Effector memory CD8-positive, alpha-beta T cell (primary cell): Measurements from ENCODE around the gene PIGL.

Experiments used
- ATAC-seq: fragments of 150-1000 bp; cut with Tn5 transposase; replicated peaks from 2 replicates; pipeline ENCODE4 v1.10.0; 2021; ENCODE audit warnings: mild to moderate bottlenecking, moderate library complexity
- DNase-seq, 3 experiments: peaks; one replicate each; pipeline ENCODE4 v3.0.0; 2021
- H3K27ac Mint-ChIP-seq, 2 donors: one replicate each; pipeline ENCODE4 v1.8.0; 2022; ENCODE audit warnings: mild to moderate bottlenecking in 2 of 2, mixed read lengths in 2 of 2, moderate library complexity in 2 of 2
- H3K27me3 Mint-ChIP-seq, 2 donors: one replicate each; pipeline ENCODE4 v1.8.0; 2022; ENCODE audit warnings: mixed read lengths in 2 of 2
- H3K36me3 Mint-ChIP-seq: one replicate; pipeline ENCODE4 v1.8.0; 2022; ENCODE audit warnings: mild to moderate bottlenecking, moderate library complexity, mixed read lengths; ENCODE audit not compliant: insufficient read depth
- H3K4me1 Mint-ChIP-seq, 2 donors: one replicate each; pipeline ENCODE4 v1.8.0; 2022; ENCODE audit warnings: low read depth in 2 of 2, mixed read lengths in 2 of 2
- H3K4me3 Mint-ChIP-seq, 2 donors: one replicate each; pipeline ENCODE4 v1.8.0; 2022; ENCODE audit warnings: mild to moderate bottlenecking in 2 of 2, mixed read lengths in 2 of 2, moderate library complexity in 2 of 2
- H3K9me3 Mint-ChIP-seq, 2 donors: one replicate each; pipeline ENCODE4 v1.8.0; 2022; ENCODE audit warnings: mixed read lengths in 2 of 2

The PIGL gene

GRCh38 chr17:16267174-16267573 lies 50.2 kb downstream of the PIGL start:
- no peaks in the 10 kb centered on the region for H3K27me3 Mint-ChIP-seq
- peaks cover 15 to 18% of the 10 kb centered on the region in 2 donors for H3K4me1 Mint-ChIP-seq
- no peak for DNase-seq
- H3K9me3 Mint-ChIP-seq = no peaks in the 10 kb centered on the region
- H3K36me3 Mint-ChIP-seq = peaks cover 4% of the 10 kb centered on the region
- ATAC-seq = no peak
- H3K4me3 Mint-ChIP-seq = peak overlapping the region; percentile 57 to 74
- H3K27ac Mint-ChIP-seq = peak overlapping the region; percentile 83 to 93

- H3K9me3 Mint-ChIP-seq = no peaks in the 10 kb centered on the region
- ATAC-seq = no peak
- peak overlapping the region; percentile 83 to 93 for H3K27ac Mint-ChIP-seq
Observed at GRCh38 chr17:16269658-16270057, 52.6 kb downstream of the PIGL start.

GRCh38 chr17:16272111-16272840 lies 55.3 kb downstream of the PIGL start:
- peak overlapping the region in 1 of 2 donors; percentile 44 for H3K27ac Mint-ChIP-seq
- H3K36me3 Mint-ChIP-seq = peaks cover 4% of the 10 kb centered on the region
- no peaks in the 10 kb centered on the region for H3K27me3 Mint-ChIP-seq
- H3K9me3 Mint-ChIP-seq = no peaks in the 10 kb centered on the region
- H3K4me1 Mint-ChIP-seq = peaks cover 11 to 18% of the 10 kb centered on the region in 2 donors
- ATAC-seq = no peak
- no peak overlapping the region for H3K4me3 Mint-ChIP-seq
- no peak for DNase-seq

More at GRCh38 chr17:16269658-16270057, 52.6 kb downstream of the PIGL start:
- no peak for DNase-seq
- H3K4me3 Mint-ChIP-seq = peak overlapping the region in 1 of 2 donors; percentile 31
- no peaks in the 10 kb centered on the region for H3K27me3 Mint-ChIP-seq
- peaks cover 15 to 24% of the 10 kb centered on the region in 2 donors for H3K4me1 Mint-ChIP-seq
- peaks cover 4% of the 10 kb centered on the region for H3K36me3 Mint-ChIP-seq

DNA sequence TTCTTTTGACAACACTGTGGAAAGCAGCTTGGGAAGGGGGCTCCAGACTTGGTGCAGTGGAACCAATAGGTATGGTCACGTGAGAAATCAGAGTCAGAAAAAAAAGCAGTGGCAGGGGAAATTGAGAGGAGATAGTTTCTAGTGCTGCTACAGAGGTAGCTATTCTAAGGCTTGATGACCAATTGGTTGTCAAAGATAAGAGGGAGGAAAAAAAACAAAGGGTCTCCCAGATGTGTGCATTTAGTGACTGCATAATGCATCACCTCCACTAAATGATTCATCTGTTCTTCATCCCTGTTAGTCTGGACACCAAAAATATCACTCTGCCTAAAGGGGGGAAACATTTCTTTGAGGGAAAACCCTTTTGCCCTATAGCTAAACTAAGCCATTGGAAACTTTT lies 56.5 kb downstream of the PIGL start:
- peaks cover 0 to 6% of the 10 kb centered on the region in 2 donors for H3K4me1 Mint-ChIP-seq
- ATAC-seq (no peak), DNase-seq (no peak)
- peaks cover 3% of the 10 kb centered on the region for H3K36me3 Mint-ChIP-seq
- no peak overlapping the region for H3K4me3 Mint-ChIP-seq
- no peaks in the 10 kb centered on the region for H3K27me3 Mint-ChIP-seq
- H3K9me3 Mint-ChIP-seq = no peaks in the 10 kb centered on the region
- H3K27ac Mint-ChIP-seq = no peak overlapping the region

DNA sequence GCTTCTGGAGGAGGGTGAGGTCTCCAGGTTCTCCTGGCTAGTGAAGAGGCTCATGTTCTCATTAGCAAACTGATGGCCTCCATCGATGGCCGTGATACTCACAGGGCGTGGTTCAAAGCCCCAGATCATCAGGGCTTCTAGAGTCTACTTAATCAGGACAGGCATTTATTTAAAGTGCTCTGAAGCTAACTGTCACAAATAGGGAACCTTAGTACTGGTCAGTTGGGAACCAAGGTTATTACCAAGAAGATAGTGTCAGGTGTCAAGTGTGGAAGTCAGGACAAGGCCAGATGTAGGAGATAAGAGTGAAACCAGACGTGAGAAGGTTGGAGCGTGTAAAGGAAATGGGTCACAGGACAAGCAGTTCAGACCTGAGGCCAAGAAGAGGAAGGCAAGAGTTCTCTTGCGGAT lies 56.9 kb downstream of the PIGL start:
- H3K36me3 Mint-ChIP-seq = peaks cover 4% of the 10 kb centered on the region
- no peak for ATAC-seq
- H3K4me1 Mint-ChIP-seq = peaks cover 0 to 6% of the 10 kb centered on the region in 2 donors
- no peaks in the 10 kb centered on the region for H3K27me3 Mint-ChIP-seq
- DNase-seq = no peak
- no peak overlapping the region for H3K4me3 Mint-ChIP-seq
- H3K9me3 Mint-ChIP-seq = no peaks in the 10 kb centered on the region
- H3K27ac Mint-ChIP-seq = no peak overlapping the region

- Mint-ChIP-seq H3K27me3 (no peaks in the 10 kb centered on the region), H3K36me3 (peaks cover 4% of the 10 kb centered on the region), H3K27ac (no peak overlapping the region), H3K9me3 (no peaks in the 10 kb centered on the region), H3K4me1 (peaks cover 0 to 10% of the 10 kb centered on the region in 2 donors), H3K4me3 (no peak overlapping the region)
- ATAC-seq (no peak), DNase-seq (no peak)
Observed at GRCh38 chr17:16275024-16275423, 58.0 kb downstream of the PIGL start.

GRCh38 chr17:16277163-16277562 lies 60.2 kb downstream of the PIGL start:
- H3K4me3 Mint-ChIP-seq = no peak overlapping the region
- H3K36me3 Mint-ChIP-seq = peaks cover 4% of the 10 kb centered on the region
- no peak for ATAC-seq
- no peak overlapping the region for H3K27ac Mint-ChIP-seq
- no peak for DNase-seq
- peaks cover 0 to 16% of the 10 kb centered on the region in 2 donors for H3K4me1 Mint-ChIP-seq
- no peaks in the 10 kb centered on the region for H3K27me3 Mint-ChIP-seq
- H3K9me3 Mint-ChIP-seq = no peaks in the 10 kb centered on the region

- no peaks in the 10 kb centered on the region for H3K9me3 Mint-ChIP-seq
- peaks cover 15 to 32% of the 10 kb centered on the region in 2 donors for H3K4me1 Mint-ChIP-seq
- no peaks in the 10 kb centered on the region for H3K27me3 Mint-ChIP-seq
- H3K27ac Mint-ChIP-seq = peak overlapping the region; percentile 1 to 39
- peaks cover 4% of the 10 kb centered on the region for H3K36me3 Mint-ChIP-seq
- H3K4me3 Mint-ChIP-seq = no peak overlapping the region
- DNase-seq (no peak), ATAC-seq (no peak)
Observed at GRCh38 chr17:16281351-16281750, 64.3 kb downstream of the PIGL start.

DNA sequence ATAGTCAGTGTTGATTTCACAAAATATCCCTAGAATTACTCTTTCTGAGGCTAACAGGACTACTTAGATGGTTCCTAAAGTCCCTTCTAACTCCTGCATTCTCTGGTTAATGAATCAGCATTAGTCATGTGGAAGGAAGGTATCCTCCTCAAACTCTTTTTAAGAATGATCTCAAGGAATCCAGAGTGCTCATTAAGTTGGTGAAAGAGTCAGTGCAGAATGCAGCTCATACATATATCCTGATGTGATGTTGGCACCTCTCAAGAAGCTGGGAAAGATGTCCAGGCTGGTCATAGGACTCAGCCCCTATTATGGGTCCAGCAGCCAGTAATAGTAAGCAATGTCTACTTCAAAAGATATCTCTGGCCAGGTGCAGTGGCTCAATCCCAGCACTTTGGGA lies 65.5 kb downstream of the PIGL start:
- Mint-ChIP-seq H3K9me3 (no peaks in the 10 kb centered on the region), H3K4me1 (peaks cover 27 to 44% of the 10 kb centered on the region in 2 donors), H3K36me3 (peaks cover 4% of the 10 kb centered on the region), H3K27me3 (no peaks in the 10 kb centered on the region), H3K4me3 (no peak overlapping the region), H3K27ac (peak overlapping the region in 1 of 2 donors; percentile 15)
- ATAC-seq (no peak), DNase-seq (no peak)

DNA sequence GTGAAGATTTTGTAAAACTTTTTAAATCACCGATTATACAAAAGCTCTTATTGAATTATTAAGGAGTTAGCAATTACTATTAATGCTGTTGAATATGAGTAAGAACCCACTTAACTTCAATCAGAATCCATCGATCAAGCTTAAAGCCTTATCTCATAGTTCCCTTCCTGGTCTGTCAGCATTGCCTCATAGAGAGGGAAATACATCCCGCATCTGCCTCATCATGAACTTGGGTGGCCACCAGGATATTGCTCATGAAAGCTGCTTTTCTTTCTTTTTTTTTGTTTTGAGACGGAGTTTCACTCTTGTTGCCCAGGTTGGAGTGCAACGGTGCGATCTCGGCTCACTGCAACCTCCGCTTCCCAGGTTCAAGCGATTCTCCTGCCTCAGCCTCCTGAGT lies 66.7 kb downstream of the PIGL start:
- DNase-seq = no peak
- H3K4me3 Mint-ChIP-seq = no peak overlapping the region
- peaks cover under 1% of the 10 kb centered on the region for H3K36me3 Mint-ChIP-seq
- ATAC-seq = no peak
- H3K27me3 Mint-ChIP-seq = no peaks in the 10 kb centered on the region
- H3K4me1 Mint-ChIP-seq = peaks cover 38 to 54% of the 10 kb centered on the region in 2 donors
- H3K9me3 Mint-ChIP-seq = no peaks in the 10 kb centered on the region
- H3K27ac Mint-ChIP-seq = no peak overlapping the region

DNA sequence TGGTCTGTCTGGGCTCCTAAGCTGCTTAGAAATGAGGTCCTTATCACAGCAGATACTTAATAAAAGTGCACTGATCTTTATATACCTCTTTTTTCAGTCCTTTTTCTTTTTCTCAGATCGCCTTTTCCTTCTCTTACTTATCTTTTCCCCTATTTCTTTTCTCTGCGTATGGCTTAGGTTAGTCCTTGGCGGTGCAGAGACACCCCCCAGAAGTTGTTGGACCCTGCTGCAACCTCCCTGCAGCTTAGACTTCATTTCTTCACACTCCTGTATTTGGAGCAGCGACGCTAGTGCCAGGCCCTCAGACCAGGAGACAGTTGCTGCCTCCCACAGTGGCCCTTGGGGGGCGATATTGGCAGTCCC lies 68.6 kb downstream of the PIGL start:
- DNase-seq = no peak
- Mint-ChIP-seq H3K9me3 (no peaks in the 10 kb centered on the region), H3K27ac (peak overlapping the region; percentile 96 to 98), H3K36me3 (no peaks in the 10 kb centered on the region), H3K27me3 (no peaks in the 10 kb centered on the region), H3K4me3 (peak overlapping the region; percentile 78 to 80), H3K4me1 (peaks cover 45 to 55% of the 10 kb centered on the region in 2 donors)
- no peak for ATAC-seq

- Mint-ChIP-seq H3K4me3 (peak overlapping the region; percentile 78 to 80), H3K36me3 (no peaks in the 10 kb centered on the region), H3K4me1 (peaks cover 45 to 55% of the 10 kb centered on the region in 2 donors), H3K9me3 (no peaks in the 10 kb centered on the region), H3K27ac (peak overlapping the region; percentile 96 to 98), H3K27me3 (no peaks in the 10 kb centered on the region)
- ATAC-seq (peak; percentile 95), DNase-seq (peak; percentile 73 to 77 (median 74))
Observed at GRCh38 chr17:16286009-16286946, 69.3 kb downstream of the PIGL start.

DNA sequence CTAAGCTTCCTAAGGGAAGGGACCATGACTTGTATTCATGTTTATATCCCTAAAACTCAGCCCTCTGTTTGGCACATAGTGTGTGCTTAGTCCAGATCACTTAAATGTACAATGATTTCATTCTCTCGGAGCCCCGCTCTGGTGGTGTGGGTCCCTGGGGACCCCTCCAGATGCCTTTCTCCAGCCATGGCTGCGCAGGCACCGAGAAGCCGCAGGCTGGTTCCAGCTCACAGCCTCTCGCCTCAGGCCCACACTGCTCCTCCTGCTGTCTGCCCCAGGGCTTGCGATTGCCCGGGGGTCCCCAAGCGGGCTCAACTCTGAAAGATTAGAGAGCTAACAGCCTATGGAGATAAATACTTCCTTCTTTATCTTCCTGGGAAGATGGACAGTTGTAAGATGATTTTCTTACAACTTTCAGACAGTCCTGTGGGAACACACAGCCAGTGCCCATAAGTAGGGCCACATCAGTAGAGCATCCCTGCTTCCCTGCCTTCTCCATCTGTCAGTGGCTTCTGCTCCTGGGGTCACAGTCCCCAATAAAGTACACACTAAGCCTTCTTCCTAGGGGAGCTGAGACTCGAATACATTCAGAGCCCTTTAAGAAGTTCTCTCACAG lies 70.0 kb downstream of the PIGL start:
- H3K36me3 Mint-ChIP-seq = no peaks in the 10 kb centered on the region

More for the DNA sequence above, 70.0 kb downstream of the PIGL start:
- DNase-seq = no peak
- Mint-ChIP-seq H3K4me3 (peak overlapping the region; percentile 78 to 80), H3K4me1 (peaks cover 45 to 50% of the 10 kb centered on the region in 2 donors), H3K27me3 (no peaks in the 10 kb centered on the region), H3K27ac (peak overlapping the region; percentile 96 to 98), H3K9me3 (no peaks in the 10 kb centered on the region)
- no peak for ATAC-seq
